Colonic mucosa (tissue), 4 donors: Measurements from ENCODE around the gene FGD4. TPM values are rescaled to one million over a fixed set of nuclear protein-coding genes. Genes with fewer than 3 reads are reported as not detected.
"Not testable (repeated sequence)": the region's sequence is repeated elsewhere in the genome, so short reads cannot be mapped to it uniquely, and the experiment has no call there.

Experiments
- DNase-seq: peaks from one replicate; pipeline ENCODE4 v3.0.0-alpha.2; 2020
- H3K27ac ChIP-seq: fragments of 200-600 bp; one replicate; pipeline ENCODE4 v1.8.0; 2021
- H3K27me3 ChIP-seq: fragments of 200-600 bp; one replicate; pipeline ENCODE4 v1.8.0; 2021
- H3K36me3 ChIP-seq: fragments of 200-600 bp; one replicate; pipeline ENCODE4 v1.8.0; 2021
- H3K4me1 ChIP-seq: fragments of 200-600 bp; one replicate; pipeline ENCODE4 v1.8.0; 2021; ENCODE audit warnings: mild to moderate bottlenecking
- H3K4me3 ChIP-seq: fragments of 200-600 bp; one replicate; pipeline ENCODE4 v1.8.0; 2021
- H3K9ac ChIP-seq, 2 donors: one replicate each; pipeline ENCODE4 v1.7.0; 2013; ENCODE audit warnings: control low read depth in 2 of 2, low read depth in 2 of 2, low read length in 2 of 2
- H3K9me3 ChIP-seq: fragments of 200-600 bp; one replicate; pipeline ENCODE4 v1.8.0; 2021
- intact Hi-C: fragments of 100-400 bp; cut with DNase I; formaldehyde crosslinking; loops from one replicate; pipeline ENCODE4 v1.14.1; 2022
- total RNA-seq, 2 donors: library from RNA; stranded (reverse); fragmentation: NEBNext Ultra II Directional in 1 of 2; extraction: Animal tissue kit (Norgen Biotek cat#: 25700) in 1 of 2; gene quantifications; one replicate each; pipeline ENCODE4 v1.2.1, GENCODE V29; 2021
- TF ChIP-seq, protein P1 (sequence below): fragments of 200-600 bp; IDR thresholded peaks from one replicate; pipeline ENCODE4 v1.8.0; 2022; ENCODE audit warnings: antibody characterized with exemption, mild to moderate bottlenecking
- donor health status: healthy.
- donor health status: DM: no; HTN: no; CAD: no.
- donor health status: DM: no; HTN: no; CAD: no.

Gene FGD4
- total RNA-seq, 2 donors from 2014 or later: 38.4 to 47.6 TPM

DNA sequence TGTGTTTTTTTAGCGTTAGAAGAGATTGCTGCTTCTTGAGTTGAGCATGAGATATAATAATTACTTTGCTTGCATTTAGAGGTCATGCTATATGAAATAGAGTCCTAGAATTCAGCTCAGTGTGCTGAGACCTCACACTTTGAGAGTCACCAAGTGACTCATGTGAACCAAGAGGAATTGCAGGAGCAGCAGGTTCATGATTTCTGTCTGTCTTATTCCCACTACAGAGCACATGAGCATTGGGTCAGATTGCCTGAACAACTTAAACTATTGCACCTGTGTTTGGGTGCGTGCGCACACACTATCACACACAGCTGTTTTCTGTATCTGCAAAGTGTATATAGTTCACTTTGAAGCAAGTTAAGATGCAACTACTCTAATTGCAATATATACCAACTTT, 109.3 kb downstream of the FGD4 start:
- no peak overlapping the region for H3K9ac ChIP-seq
- no peak for DNase-seq
- no peaks in the 10 kb centered on the region for H3K36me3 ChIP-seq
- TF ChIP-seq, protein P1, sequence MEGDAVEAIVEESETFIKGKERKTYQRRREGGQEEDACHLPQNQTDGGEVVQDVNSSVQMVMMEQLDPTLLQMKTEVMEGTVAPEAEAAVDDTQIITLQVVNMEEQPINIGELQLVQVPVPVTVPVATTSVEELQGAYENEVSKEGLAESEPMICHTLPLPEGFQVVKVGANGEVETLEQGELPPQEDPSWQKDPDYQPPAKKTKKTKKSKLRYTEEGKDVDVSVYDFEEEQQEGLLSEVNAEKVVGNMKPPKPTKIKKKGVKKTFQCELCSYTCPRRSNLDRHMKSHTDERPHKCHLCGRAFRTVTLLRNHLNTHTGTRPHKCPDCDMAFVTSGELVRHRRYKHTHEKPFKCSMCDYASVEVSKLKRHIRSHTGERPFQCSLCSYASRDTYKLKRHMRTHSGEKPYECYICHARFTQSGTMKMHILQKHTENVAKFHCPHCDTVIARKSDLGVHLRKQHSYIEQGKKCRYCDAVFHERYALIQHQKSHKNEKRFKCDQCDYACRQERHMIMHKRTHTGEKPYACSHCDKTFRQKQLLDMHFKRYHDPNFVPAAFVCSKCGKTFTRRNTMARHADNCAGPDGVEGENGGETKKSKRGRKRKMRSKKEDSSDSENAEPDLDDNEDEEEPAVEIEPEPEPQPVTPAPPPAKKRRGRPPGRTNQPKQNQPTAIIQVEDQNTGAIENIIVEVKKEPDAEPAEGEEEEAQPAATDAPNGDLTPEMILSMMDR: no peak
- no peaks in the 10 kb centered on the region for H3K27me3 ChIP-seq
- no peaks in the 10 kb centered on the region for H3K9me3 ChIP-seq
- no peaks in the 10 kb centered on the region for H3K4me1 ChIP-seq
- no peak overlapping the region for H3K4me3 ChIP-seq
- no peak overlapping the region for H3K27ac ChIP-seq
- intact Hi-C loops: no loop called here

DNA sequence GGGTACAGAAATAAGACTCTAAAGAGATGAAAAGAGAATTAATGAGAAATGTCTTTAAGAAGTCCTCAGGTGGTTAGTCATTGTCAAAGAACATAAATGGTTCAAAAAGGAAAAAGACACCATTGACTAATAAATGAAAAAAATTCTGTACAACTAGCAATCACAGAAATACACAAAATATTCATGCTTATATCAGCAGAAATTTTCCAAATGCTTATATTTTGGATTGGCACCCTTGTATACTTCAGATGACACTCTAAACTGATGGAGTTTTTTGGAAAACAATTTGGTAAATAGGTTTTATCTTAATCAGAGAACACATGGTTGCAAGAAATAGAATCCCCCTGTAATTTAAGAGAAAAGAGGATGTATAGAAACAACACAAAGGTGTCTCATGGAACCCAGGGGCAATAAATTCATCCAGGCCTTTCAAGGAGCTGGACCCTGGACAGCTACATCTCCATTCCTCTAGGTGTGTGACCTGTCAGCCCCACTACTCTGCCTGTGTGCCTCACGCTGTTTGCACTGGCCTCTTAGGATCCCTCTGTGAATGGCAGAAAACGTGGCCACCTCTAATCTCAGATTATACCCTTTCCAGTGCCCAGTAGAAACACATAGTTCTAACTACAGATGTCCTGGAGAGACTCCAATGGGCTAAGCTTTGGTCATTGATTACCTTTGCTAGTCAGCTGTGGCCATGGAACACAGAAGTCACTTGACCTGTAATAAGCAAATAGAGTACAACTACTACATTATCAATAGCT, 110.2 kb downstream of the FGD4 start:
- Histone ChIP-seq H3K4me3 (no peak overlapping the region), H3K4me1 (no peaks in the 10 kb centered on the region), H3K27ac (no peak overlapping the region), H3K27me3 (no peaks in the 10 kb centered on the region), H3K9ac (no peak overlapping the region), H3K9me3 (no peaks in the 10 kb centered on the region), H3K36me3 (no peaks in the 10 kb centered on the region)
- intact Hi-C loops: no loop called here
- no peak for DNase-seq
- TF ChIP-seq, protein P1: no peak

DNA sequence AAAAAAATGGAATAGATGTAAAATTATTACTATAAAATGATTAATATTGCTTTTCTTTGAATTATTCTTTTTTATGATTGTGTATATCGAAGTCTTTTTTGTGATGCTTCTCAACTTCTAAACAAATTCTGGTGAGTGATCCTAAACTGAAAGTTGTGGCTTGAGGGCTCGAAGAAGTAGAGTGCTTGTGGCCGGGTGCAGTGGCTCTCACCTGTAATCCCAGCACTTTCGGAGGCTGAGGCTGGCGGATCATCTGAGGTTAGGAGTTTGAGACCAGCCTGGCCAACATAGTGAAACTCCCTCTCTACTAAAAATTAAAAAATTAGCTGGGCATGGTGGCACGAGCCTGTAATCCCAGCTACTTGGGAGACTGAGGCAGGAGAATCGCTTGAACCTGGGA, 112.6 kb downstream of the FGD4 start:
- H3K4me3 ChIP-seq, H3K9me3 ChIP-seq, H3K4me1 ChIP-seq, DNase-seq, intact Hi-C loops, H3K36me3 ChIP-seq, H3K9ac ChIP-seq, H3K27me3 ChIP-seq, H3K27ac ChIP-seq: not testable (repeated sequence)

DNA sequence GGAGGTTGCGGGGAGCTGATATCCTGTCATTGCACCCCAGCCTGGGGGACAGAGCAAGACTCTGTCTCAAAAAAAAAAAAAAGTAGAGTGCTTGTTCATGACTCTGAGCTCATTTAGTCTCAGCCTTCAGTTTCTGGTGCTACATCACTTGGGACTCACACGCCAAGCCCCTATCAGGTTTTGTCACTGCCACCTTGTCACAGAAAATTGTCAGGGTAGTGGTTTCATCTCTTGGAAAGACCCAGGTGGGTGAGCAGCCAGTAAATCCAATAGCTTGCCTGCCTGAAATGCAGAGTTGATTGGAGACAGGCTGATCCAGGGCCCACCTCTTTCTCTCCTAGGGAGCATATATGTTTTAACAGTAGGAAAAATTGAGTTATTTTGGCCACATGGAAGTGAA, 113.0 kb downstream of the FGD4 start:
- H3K36me3 ChIP-seq: no peaks in the 10 kb centered on the region
- no peaks in the 10 kb centered on the region for H3K27me3 ChIP-seq
- TF ChIP-seq, protein P1: no peak
- H3K27ac ChIP-seq: no peak overlapping the region
- no peak for DNase-seq
- H3K9me3 ChIP-seq: no peaks in the 10 kb centered on the region
- H3K9ac ChIP-seq: no peak overlapping the region
- H3K4me1 ChIP-seq: no peaks in the 10 kb centered on the region
- H3K4me3 ChIP-seq: no peak overlapping the region
- intact Hi-C loops: no loop called here

DNA sequence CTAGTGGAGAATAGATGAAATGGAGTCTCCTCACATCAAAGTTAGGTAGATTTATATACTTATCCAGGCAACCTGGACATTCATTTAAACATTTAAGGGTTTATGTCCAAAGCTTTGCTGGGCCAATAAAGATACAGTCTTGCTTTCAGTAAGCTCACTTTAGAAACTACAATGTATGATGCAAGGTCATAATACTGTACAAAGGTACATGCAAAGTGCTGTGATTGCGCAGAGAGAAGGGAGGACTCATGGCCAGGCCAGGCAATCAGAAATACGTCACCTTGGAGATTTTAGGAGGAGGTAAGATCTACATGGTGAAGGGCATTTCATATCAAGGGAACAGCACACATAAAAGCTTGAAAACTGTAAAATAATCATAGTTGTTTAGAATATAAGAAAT, 113.6 kb downstream of the FGD4 start:
- Histone ChIP-seq H3K9me3 (no peaks in the 10 kb centered on the region), H3K4me1 (no peaks in the 10 kb centered on the region), H3K9ac (no peak overlapping the region), H3K27me3 (no peaks in the 10 kb centered on the region), H3K27ac (no peak overlapping the region), H3K36me3 (no peaks in the 10 kb centered on the region), H3K4me3 (no peak overlapping the region)
- TF ChIP-seq, protein P1: no peak
- intact Hi-C loops: no loop called here
- no peak for DNase-seq

DNA sequence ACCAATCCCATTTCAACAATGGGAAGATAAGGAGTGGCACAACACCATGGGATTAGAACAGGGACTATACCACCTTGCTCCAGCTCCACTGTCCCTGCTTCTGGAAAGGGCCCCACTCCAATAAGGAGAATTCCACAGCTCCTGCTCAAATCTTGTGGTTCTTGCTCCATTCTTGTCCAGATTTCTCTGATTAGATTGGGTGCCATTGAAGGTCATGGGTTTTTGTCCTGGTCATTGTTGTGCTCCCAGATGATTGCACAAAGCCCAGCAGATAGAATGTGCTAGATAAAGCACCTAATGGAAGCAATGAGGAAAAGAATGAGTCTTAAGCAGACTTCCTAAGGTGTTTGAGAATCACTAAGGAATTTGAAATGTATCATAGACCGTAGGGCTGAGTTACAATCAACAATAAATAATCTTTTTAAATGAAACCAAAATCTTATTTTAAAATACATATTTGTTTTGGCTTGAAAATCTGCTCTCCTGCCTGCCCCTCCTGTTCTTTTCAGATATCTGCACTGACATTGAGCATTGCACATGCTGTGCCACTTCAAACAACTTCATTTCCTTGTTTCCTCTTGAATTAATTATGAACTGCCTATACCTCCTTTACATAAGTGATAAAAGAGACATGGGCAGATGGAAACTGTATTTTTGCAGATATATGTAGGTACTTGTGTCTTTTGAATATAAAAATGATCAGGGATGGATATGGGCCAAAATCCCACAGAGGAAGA, 115.9 kb downstream of the FGD4 start:
- TF ChIP-seq, protein P1: no peak
- H3K27me3 ChIP-seq: no peaks in the 10 kb centered on the region
- no peaks in the 10 kb centered on the region for H3K36me3 ChIP-seq
- intact Hi-C loops: no loop called here
- no peak for DNase-seq
- no peaks in the 10 kb centered on the region for H3K4me1 ChIP-seq
- H3K27ac ChIP-seq: no peak overlapping the region
- H3K4me3 ChIP-seq: no peak overlapping the region
- no peak overlapping the region for H3K9ac ChIP-seq
- H3K9me3 ChIP-seq: no peaks in the 10 kb centered on the region
